GM23338 (cell line): ENCODE data around the gene OTUD6A. TPM values are rescaled to one million over a fixed set of nuclear protein-coding genes. Genes with fewer than 3 reads are reported as not detected.

Source experiments
- ATAC-seq: fragments of 200-7000 bp; cut with Tn5 transposase; 3 replicates; pipeline ENCODE4 v1.9.1; 2020
- DNase-seq: peaks from one replicate; pipeline ENCODE4 v3.0.0-alpha.2; 2015; ENCODE audit warnings: low spot score
- H2AFZ ChIP-seq: fragments of 200-600 bp; sonication (generic); 2 replicates; pipeline ENCODE4 v1.8.0; 2016; ENCODE audit warnings: antibody characterized with exemption, mild to moderate bottlenecking, moderate library complexity
- H3F3A ChIP-seq: fragments of 200-600 bp; sonication (generic); replicated peaks from 2 replicates; pipeline ENCODE4 v1.8.0; 2017; ENCODE audit warnings: antibody characterized with exemption, mixed run types, low read depth
- H3K27ac ChIP-seq: fragments of 200-600 bp; sonication (generic); 2 replicates; pipeline ENCODE4 v1.6.1; 2016; ENCODE audit warnings: low read depth
- H3K27me3 ChIP-seq: fragments of 200-600 bp; sonication (generic); 2 replicates; pipeline ENCODE4 v1.8.0; 2016; ENCODE audit warnings: mild to moderate bottlenecking, mixed run types, moderate library complexity; ENCODE audit not compliant: insufficient read depth
- H3K36me3 ChIP-seq: fragments of 200-600 bp; sonication (generic); 2 replicates; pipeline ENCODE4 v1.8.0; 2016; ENCODE audit warnings: mild to moderate bottlenecking; ENCODE audit not compliant: insufficient read depth
- H3K4me1 ChIP-seq: fragments of 200-600 bp; sonication (generic); 2 replicates; pipeline ENCODE4 v1.8.0; 2016; ENCODE audit warnings: mild to moderate bottlenecking, moderate library complexity; ENCODE audit not compliant: insufficient read depth
- H3K4me2 ChIP-seq: fragments of 200-600 bp; sonication (generic); 2 replicates; pipeline ENCODE4 v1.7.1; 2017; ENCODE audit warnings: mixed run types
- H3K4me3 ChIP-seq: fragments of 200-600 bp; sonication (generic); 2 replicates; pipeline ENCODE4 v1.6.1; 2016; ENCODE audit warnings: mixed run types
- H3K79me2 ChIP-seq: fragments of 200-600 bp; sonication (generic); replicated peaks from 2 replicates; pipeline ENCODE4 v1.8.0; 2017; ENCODE audit warnings: mild to moderate bottlenecking; ENCODE audit not compliant: insufficient read depth
- H3K9me2 ChIP-seq: fragments of 200-600 bp; sonication (generic); 2 replicates; pipeline ENCODE4 v1.8.0; 2017; ENCODE audit not compliant: insufficient read depth
- H4K20me1 ChIP-seq: fragments of 200-600 bp; sonication (generic); replicated peaks from 2 replicates; pipeline ENCODE4 v1.8.0; 2017; ENCODE audit warnings: mild to moderate bottlenecking; ENCODE audit not compliant: insufficient read depth
- H3K27ac Mint-ChIP-seq: 2 replicates; pipeline ENCODE4 v1.8.0; 2020; ENCODE audit warnings: inconsistent platforms, mild to moderate bottlenecking, moderate library complexity, mixed read lengths
- H3K27me3 Mint-ChIP-seq: 3 replicates; pipeline ENCODE4 v1.8.0; 2022; ENCODE audit warnings: low read depth, mild to moderate bottlenecking, moderate library complexity, mixed read lengths, inconsistent platforms; ENCODE audit not compliant: insufficient read depth, poor library complexity
- H3K36me3 Mint-ChIP-seq: 3 replicates; pipeline ENCODE4 v1.8.0; 2021; ENCODE audit warnings: low read depth, mild to moderate bottlenecking, inconsistent platforms, moderate library complexity, mixed read lengths
- H3K4me1 Mint-ChIP-seq: 3 replicates; pipeline ENCODE4 v1.8.0; 2020; ENCODE audit warnings: mild to moderate bottlenecking, inconsistent platforms, mixed read lengths
- H3K4me3 Mint-ChIP-seq: 3 replicates; pipeline ENCODE4 v1.8.0; 2021; ENCODE audit warnings: moderate library complexity, mild to moderate bottlenecking, inconsistent platforms, mixed read lengths
- H3K9me3 Mint-ChIP-seq: 3 replicates; pipeline ENCODE4 v1.8.0; 2020; ENCODE audit warnings: moderate library complexity, mild to moderate bottlenecking, inconsistent platforms, mixed read lengths
- CREB1 ChIP-seq: fragments of 250-450 bp; sonication (Bioruptor Pico); IDR thresholded peaks from 2 replicates; pipeline ENCODE4 v1.5.0; 2020; ENCODE audit warnings: low read depth, mild to moderate bottlenecking, moderate library complexity
- EZH2phosphoT487 ChIP-seq: fragments of 200-600 bp; sonication (generic); IDR thresholded peaks from one replicate; pipeline ENCODE4 v1.8.1; 2018; ENCODE audit warnings: antibody characterized with exemption; ENCODE audit not compliant: unreplicated experiment
- NANOG ChIP-seq: IDR thresholded peaks from 2 replicates; pipeline ENCODE4 v1.6.1; 2016; ENCODE audit warnings: antibody characterized with exemption, borderline replicate concordance
- STAT1 ChIP-seq: IDR thresholded peaks from one replicate; pipeline ENCODE4 v1.6.1; 2016; ENCODE audit warnings: antibody characterized with exemption; ENCODE audit not compliant: unreplicated experiment
- ZNF462 ChIP-seq: fragments of 250-450 bp; sonication (Bioruptor Pico); IDR thresholded peaks from 2 replicates; pipeline ENCODE4 v1.5.0; 2020; ENCODE audit warnings: mild to moderate bottlenecking, moderate library complexity
- polyA plus RNA-seq: library from polyadenylated mRNA; unstranded; fragments of >200 nt; fragmentation: Nextera tagmentation; extraction: Ambion mirVana; gene quantifications from 2 replicates; pipeline ENCODE4 v1.2.1, GENCODE V29; 2016
- total RNA-seq: library from RNA; depleted of rRNA; stranded (reverse); fragments of >200 nt; shearing (Covaris generic); gene quantifications from 2 replicates; pipeline ENCODE4 v1.2.3, GENCODE V29; 2014
- TF ChIP-seq, protein P1 (sequence below), 2 experiments: fragments of 200-600 bp in 1 of 2; sonication (generic) in 1 of 2; conservative IDR thresholded peaks; 2 replicates each; pipeline versions ENCODE4 v1.5.1 to v1.6.1; 2016 to 2017; ENCODE audit warnings: antibody characterized with exemption in 2 of 2, low read depth in 2 of 2, mild to moderate bottlenecking in 2 of 2, moderate library complexity in 1 of 2

OTUD6A gene
- total and polyA plus RNA-seq, 2 experiments from 2014 or later, result 0.17 TPM; not detected in 1

DNA sequence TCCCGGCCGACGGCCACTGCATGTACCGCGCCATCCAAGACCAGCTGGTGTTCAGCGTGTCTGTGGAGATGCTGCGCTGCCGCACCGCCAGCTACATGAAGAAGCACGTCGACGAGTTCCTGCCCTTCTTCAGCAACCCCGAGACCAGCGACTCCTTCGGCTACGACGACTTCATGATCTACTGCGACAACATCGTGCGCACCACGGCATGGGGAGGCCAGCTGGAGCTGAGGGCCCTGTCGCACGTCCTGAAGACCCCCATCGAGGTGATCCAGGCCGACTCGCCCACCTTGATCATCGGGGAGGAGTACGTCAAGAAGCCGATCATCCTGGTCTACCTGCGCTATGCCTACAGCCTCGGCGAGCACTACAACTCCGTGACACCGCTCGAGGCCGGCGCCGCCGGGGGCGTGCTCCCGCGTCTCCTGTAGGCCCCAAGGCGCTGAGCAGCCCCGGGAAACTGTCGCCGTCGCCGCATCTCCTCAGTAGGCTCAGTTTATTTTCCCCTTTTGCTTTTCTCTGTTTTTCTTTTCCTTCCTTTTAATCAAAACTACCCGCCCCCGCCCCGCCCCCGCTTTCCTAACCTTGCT, 799 bp downstream of the OTUD6A start:
- no peaks in the 10 kb centered on the region for H3K36me3 Mint-ChIP-seq
- H3K4me3 ChIP-seq, result no peak overlapping the region
- H2AFZ ChIP-seq, result no peak overlapping the region
- no peaks in the 10 kb centered on the region for H4K20me1 ChIP-seq
- H3K27me3 Mint-ChIP-seq, result peaks cover 1% of the 10 kb centered on the region
- H3K79me2 ChIP-seq, result no peaks in the 10 kb centered on the region
- no peak overlapping the region for H3K4me3 Mint-ChIP-seq
- no peak overlapping the region for H3K27ac Mint-ChIP-seq
- H3K9me2 ChIP-seq, result no peaks in the 10 kb centered on the region
- peaks cover 3% of the 10 kb centered on the region; the same call in 1 of the 3 replicates for H3K4me1 Mint-ChIP-seq
- DNase-seq, result no peak
- no peaks in the 10 kb centered on the region for H3K4me1 ChIP-seq
- no peaks in the 10 kb centered on the region for H3F3A ChIP-seq
- TF ChIP-seq, protein P1, sequence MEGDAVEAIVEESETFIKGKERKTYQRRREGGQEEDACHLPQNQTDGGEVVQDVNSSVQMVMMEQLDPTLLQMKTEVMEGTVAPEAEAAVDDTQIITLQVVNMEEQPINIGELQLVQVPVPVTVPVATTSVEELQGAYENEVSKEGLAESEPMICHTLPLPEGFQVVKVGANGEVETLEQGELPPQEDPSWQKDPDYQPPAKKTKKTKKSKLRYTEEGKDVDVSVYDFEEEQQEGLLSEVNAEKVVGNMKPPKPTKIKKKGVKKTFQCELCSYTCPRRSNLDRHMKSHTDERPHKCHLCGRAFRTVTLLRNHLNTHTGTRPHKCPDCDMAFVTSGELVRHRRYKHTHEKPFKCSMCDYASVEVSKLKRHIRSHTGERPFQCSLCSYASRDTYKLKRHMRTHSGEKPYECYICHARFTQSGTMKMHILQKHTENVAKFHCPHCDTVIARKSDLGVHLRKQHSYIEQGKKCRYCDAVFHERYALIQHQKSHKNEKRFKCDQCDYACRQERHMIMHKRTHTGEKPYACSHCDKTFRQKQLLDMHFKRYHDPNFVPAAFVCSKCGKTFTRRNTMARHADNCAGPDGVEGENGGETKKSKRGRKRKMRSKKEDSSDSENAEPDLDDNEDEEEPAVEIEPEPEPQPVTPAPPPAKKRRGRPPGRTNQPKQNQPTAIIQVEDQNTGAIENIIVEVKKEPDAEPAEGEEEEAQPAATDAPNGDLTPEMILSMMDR (conservative IDR thresholded peaks at IDR 0.05; ENCODE audit: low read depth in 2 of 2), result no peak
- no peak for TF ChIP-seq NANOG
- no peak for TF ChIP-seq CREB1 (CRISPR knock-in tag)
- no peak for TF ChIP-seq ZNF462 (CRISPR knock-in tag)
- TF ChIP-seq STAT1, result no peak
- TF ChIP-seq EZH2phosphoT487, result no peak
- no peak for ATAC-seq
- no peaks in the 10 kb centered on the region for H3K27me3 ChIP-seq
- no peak overlapping the region for H3K27ac ChIP-seq
- peaks cover 7% of the 10 kb centered on the region; the same call in 2 of the 3 replicates for H3K9me3 Mint-ChIP-seq
- H3K36me3 ChIP-seq, result no peaks in the 10 kb centered on the region
- H3K4me2 ChIP-seq, result no peak overlapping the region
